PFSK-1 (cell line): ENCODE measurements around the gene ERCC1.

ENCODE experiments used
- FOXP2 ChIP-seq: optimal IDR thresholded peaks from 2 replicates; pipeline ENCODE3; 2011; ENCODE audit warnings: borderline replicate concordance, control low read depth, inconsistent platforms; ENCODE audit not compliant: insufficient read depth; ENCODE audit errors: extremely low read length, extremely low read depth
- POLR2AphosphoS5 ChIP-seq: IDR thresholded peaks from 2 replicates; pipeline ENCODE4 v1.6.1; 2012; ENCODE audit warnings: low read depth, mild to moderate bottlenecking, control low read depth, low read length, moderate library complexity
- SIN3A ChIP-seq: IDR thresholded peaks from 2 replicates; pipeline ENCODE4 v1.6.1; 2012; ENCODE audit warnings: mild to moderate bottlenecking, low read length, moderate library complexity, borderline replicate concordance; ENCODE audit not compliant: insufficient read depth
- TAF1 ChIP-seq: IDR thresholded peaks from 2 replicates; pipeline ENCODE4 v1.6.1; 2012; ENCODE audit warnings: low read length, control low read depth, borderline replicate concordance; ENCODE audit not compliant: insufficient read depth
- TF ChIP-seq, protein P1 (sequence below), 2 experiments: IDR thresholded peaks; 2 replicates each; pipeline versions ENCODE4 v1.6.1 to v1.8.0; 2011 to 2012; ENCODE audit warnings: low read depth in 2 of 2, low read length in 2 of 2, control low read depth in 1 of 2, inconsistent platforms in 1 of 2, mild to moderate bottlenecking in 1 of 2, moderate library complexity in 1 of 2; ENCODE audit not compliant: insufficient read depth in 1 of 2

The ERCC1 gene

DNA sequence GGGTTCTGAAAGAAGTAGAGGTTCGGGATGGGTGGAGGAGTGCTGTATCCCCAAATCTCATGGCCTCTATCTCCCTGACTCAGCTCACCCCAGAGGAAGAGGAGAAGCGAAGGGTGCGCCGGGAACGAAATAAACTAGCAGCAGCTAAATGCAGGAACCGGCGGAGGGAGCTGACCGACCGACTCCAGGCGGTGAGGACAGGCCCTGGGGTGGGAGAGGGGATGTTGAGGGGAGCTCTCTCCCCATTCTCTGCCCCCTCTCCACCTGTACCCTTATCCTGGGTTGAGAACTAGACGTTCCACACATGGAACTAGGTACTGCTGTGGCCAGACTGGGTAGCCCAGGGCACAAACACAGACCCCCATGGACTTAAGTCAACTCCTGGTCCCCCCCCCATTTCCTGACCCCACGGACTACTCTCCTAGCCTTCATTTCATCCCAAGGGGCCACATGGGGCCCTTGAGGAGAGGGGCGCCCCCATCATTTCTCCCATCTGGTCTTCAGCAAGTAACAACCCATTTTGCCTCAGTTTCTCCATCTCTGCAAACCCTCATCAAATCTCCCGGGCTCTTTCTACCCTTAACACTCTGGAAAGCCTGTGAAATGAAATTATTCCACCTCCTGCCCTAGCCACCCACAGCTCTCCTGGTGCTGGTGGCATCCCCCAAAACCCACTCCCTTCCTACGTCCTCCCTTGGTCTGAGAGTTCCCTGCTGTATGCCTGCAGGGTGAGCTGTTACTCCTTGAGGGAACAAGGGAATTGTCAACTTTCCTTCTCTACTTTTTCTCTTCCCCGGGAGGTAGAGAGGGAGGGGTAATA lies 47.6 kb upstream of the ERCC1 start:
- TF ChIP-seq, protein P1, sequence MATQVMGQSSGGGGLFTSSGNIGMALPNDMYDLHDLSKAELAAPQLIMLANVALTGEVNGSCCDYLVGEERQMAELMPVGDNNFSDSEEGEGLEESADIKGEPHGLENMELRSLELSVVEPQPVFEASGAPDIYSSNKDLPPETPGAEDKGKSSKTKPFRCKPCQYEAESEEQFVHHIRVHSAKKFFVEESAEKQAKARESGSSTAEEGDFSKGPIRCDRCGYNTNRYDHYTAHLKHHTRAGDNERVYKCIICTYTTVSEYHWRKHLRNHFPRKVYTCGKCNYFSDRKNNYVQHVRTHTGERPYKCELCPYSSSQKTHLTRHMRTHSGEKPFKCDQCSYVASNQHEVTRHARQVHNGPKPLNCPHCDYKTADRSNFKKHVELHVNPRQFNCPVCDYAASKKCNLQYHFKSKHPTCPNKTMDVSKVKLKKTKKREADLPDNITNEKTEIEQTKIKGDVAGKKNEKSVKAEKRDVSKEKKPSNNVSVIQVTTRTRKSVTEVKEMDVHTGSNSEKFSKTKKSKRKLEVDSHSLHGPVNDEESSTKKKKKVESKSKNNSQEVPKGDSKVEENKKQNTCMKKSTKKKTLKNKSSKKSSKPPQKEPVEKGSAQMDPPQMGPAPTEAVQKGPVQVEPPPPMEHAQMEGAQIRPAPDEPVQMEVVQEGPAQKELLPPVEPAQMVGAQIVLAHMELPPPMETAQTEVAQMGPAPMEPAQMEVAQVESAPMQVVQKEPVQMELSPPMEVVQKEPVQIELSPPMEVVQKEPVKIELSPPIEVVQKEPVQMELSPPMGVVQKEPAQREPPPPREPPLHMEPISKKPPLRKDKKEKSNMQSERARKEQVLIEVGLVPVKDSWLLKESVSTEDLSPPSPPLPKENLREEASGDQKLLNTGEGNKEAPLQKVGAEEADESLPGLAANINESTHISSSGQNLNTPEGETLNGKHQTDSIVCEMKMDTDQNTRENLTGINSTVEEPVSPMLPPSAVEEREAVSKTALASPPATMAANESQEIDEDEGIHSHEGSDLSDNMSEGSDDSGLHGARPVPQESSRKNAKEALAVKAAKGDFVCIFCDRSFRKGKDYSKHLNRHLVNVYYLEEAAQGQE (IDR thresholded peaks at IDR 0.05; ENCODE audit: insufficient read depth in 1 of 2, low read depth in 2 of 2, low read length in 2 of 2): no peak
- TF ChIP-seq TAF1 (no peak), FOXP2 (no peak), POLR2AphosphoS5 (no peak), SIN3A (no peak)

DNA sequence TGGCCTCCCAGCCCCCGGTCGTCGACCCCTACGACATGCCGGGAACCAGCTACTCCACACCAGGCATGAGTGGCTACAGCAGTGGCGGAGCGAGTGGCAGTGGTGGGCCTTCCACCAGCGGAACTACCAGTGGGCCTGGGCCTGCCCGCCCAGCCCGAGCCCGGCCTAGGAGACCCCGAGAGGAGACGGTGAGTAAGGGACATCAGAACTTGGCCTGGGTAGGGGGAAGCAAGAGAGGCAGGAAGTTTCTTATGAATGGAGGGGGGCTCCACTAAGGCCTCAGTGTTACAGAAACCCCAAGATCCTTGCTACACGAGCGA lies 47.0 kb upstream of the ERCC1 start:
- TF ChIP-seq SIN3A (no peak), POLR2AphosphoS5 (no peak), TAF1 (no peak), FOXP2 (no peak)
- TF ChIP-seq, protein P1 (IDR thresholded peaks at IDR 0.05; ENCODE audit: insufficient read depth in 1 of 2, low read depth in 2 of 2, low read length in 2 of 2): no peak

DNA sequence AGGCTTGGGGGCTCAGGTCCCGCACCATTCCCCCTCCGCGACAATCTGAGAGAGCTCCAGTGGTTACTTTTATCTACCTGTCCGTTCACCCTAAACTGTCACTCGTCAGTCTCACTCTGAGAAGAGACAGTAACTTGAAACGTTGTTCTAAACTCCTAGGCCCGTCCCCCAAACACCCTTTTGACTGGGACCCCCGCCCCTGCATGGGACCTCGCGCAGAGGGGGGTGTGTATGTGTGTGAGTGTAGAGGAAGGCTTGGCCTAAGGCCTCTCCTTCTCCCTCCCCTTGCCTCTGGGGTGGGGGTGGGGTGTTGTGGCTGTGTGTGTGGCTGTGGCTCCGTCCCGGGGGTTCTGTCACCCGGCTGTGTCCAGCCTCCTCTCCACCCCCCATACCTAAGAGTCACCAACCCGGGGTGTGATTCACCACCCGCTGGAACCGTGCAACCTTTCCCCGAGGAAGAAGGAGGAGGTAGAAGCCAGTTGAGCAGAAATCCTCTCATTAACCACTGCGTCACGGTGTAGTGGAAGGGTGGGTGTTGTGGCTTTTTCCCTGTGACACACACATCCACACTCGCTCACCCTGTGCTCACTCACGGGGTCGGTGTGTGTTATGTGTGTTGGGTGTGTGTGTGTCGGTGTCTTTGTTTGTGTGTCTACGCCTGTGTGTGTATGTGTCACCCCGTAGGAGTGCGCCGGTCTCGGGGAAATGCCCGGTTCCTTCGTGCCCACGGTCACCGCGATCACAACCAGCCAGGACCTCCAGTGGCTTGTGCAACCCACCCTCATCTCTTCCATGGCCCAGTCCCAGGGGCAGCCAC lies 46.4 kb upstream of the ERCC1 start:
- TF ChIP-seq FOXP2: no peak
- no peak for TF ChIP-seq SIN3A
- TF ChIP-seq TAF1: 0 out of 2 replicates have a peak, but pooled peaks have one; percentile 34
- TF ChIP-seq, protein P1 (IDR thresholded peaks at IDR 0.05; ENCODE audit: insufficient read depth in 1 of 2, low read depth in 2 of 2, low read length in 2 of 2): no peak

DNA sequence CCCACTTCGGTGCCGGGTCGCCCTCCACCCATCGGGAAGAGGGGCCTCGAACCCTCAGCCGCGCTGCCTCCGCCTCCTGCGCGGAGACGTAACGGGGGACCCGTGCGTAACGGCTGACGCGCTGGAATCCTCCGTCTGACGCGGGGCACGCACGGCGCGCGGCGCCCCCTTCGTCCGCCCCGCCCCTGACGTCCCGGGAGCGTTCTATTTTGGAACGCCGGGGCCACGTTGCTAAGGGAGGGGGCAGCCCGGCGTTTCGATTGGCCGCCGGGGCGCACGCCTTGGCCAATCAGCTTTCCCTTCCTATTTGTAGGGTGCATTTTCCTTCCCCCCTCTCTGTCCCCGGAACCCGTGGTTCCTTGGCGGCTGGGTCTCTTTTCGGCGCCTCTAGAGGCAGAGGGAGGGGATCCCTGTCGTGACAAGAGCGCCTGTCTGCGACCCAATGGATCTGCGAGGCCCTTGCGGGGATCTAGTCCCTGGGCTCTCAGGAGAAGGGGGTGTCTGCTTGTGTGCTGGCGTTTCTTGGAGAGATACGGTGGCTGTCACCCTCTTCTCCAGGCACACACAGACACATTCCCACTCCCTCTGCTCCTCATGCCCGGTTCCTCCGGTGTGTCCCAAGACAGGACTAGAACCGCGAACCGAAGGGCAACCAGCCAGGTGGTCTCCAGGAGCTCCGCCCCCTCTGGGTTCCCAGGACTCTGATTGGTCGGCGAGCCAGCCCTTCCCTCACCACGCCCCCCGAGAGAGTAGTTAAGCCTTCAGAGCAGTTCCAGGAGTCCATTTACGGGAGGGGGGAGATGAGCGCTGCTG lies 45.6 kb upstream of the ERCC1 start:
- TF ChIP-seq FOXP2: peak; percentile 92
- peak; percentile 51; the same call in 1 of the 2 replicates for TF ChIP-seq POLR2AphosphoS5
- peak; percentile 98 for TF ChIP-seq SIN3A
- no peak for TF ChIP-seq TAF1
- TF ChIP-seq, protein P1 (IDR thresholded peaks at IDR 0.05; ENCODE audit: insufficient read depth in 1 of 2, low read depth in 2 of 2, low read length in 2 of 2): peak in 1 of 2 experiments; percentile 40; a peak in 1 of 4 replicates
